GM21367 (cell line): ENCODE data around the gene CYSTM1.

Experiments
- ATAC-seq: cut with Tn5 transposase; IDR thresholded peaks from one replicate; pipeline ENCODE4 v1.9.1; 2021; ENCODE audit not compliant: unreplicated experiment

The CYSTM1 gene

DNA sequence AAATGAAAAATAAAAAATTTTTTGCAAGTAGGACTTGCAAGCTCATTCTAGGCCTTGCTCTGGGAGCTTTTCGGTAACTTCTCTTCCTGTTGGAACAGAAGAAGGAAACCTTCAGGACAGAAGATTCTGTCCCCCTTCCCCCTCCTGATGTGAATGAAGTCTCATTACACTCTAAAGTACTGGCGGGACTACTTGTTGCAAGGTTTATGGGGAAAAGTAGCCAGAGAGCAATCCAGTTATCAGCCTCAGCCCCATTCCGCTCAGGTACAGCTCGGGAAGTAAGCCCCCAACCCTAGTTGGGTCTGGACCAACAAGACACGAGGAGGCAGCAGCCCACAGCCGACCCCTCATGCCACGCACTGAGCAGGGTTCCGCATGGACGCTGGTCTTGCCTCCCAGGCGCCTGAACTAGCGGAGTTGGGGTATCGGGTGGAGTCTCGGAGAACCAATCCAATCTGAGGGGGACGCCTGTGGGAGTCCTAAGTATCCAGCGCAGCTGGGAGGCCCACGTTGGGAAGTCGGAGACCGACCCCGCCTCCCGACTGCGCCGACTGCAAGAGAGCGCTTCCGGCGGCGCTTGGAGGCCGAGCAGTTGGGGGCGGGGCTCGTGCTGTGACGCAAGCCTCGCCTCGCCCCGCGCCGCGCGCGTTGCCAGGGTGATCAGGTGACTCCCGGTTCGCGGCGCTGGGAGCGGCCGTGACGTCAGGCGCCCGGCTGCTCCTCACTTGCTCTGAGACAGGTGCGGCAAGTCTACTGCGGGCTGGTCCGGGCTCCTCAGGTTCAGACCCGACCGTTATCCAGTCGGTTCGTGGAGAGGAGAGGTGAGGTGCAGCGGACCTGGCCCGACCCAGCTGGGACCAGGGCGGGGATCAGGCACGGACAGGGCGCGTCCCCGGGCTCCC, at the start of gene CYSTM1:
TSS of gene CYSTM1 (plus strand) at position 724 of the 902 bp plus-strand sequence. CDS start 19,278 bp downstream, outside the sequence.
- ATAC-seq, result peak; percentile 95

DNA sequence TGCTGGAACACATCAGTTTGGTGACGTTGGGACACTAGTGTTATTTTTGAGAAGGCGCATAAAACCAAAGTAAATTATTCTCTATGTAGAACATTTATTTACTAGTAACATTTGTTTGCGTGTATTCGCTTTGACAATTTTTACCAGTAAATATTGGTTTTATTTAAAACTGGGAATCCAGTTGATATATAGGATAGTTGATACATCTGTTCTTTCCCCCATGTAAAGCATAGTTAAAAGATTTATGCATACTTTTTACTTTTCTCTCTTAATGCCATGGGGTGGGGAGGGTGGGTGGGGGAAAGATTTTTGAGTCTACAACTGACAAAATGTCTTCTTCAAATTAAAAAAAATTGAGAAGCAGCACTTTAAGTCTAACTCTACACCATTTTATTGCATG, 49.4 kb upstream of the CYSTM1 start, which contains the start of gene IGIP:
TSS of gene IGIP (plus strand) at position 301 of the 400 bp plus-strand sequence. CDS start 2,540 bp downstream, outside the sequence.
- no peak for ATAC-seq

DNA sequence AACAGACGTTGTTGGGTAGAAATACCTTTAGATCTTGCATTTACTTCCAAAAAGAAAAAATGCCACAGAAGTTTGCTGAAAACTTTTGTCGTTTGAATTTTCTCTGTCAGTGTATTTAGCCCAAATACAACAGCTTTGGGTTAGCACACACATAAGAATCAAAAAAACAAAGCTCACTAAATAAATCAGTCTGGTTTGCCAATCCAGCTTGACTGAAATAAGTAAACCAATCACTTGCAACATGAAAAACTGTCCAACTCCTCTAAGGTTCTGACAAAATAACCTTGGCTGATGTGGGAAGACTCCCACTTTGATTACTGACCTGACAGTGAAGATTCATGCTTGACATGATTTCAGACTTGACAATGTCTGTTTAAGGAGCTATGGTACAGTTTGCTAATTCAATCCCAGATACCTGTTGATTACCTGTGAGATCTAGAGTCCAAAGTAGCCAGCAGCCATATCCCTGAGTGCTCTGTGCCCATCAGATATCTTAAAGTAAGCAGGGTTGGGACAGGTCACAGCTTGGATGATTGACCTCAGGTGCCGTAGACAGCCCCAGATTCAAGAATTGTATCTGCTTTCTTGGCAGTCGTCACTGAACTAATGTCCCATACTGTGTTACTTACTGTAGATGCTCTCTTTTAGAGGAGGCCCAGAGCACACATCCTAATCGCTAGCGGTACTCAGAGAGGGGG, 48.5 kb upstream of the CYSTM1 start:
- no peak for ATAC-seq

GRCh38 chr5:140128376-140128775, 46.6 kb upstream of the CYSTM1 start:
- no peak for ATAC-seq

- ATAC-seq, result no peak
Observed at GRCh38 chr5:140130949-140131733, 43.8 kb upstream of the CYSTM1 start.

GRCh38 chr5:140131967-140132409, 43.0 kb upstream of the CYSTM1 start:
- no peak for ATAC-seq

DNA sequence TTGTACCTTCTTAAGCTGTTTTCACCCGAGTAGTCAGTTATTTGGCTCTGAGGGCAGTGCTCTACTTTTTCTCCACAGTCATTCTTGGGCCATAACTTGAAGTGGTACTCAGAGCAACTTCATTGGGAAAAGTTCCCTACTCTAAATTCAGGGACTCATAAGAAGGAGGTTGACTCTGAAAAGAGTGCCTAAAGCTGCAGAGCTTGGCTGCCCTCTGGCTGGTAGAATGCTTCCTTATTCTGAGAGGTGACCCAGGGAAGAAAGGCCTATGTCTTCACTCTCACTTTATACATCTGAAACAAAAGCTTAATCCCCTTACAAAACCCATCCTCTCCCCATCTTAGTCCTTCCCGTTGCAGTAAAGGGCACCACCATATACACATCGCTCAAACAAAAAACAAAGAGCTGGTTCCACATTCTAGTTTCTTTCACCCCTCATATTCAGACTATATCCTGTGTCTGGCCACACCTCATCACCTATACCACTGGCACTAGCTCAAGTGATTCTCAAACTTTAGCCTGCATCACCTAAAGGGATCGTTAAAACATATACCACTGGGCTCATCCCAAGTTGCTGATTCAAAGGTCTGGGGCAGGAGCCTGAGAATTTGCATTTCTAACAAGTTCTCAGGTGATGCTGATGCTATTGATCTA, 41.3 kb upstream of the CYSTM1 start:
- ATAC-seq, result no peak

DNA sequence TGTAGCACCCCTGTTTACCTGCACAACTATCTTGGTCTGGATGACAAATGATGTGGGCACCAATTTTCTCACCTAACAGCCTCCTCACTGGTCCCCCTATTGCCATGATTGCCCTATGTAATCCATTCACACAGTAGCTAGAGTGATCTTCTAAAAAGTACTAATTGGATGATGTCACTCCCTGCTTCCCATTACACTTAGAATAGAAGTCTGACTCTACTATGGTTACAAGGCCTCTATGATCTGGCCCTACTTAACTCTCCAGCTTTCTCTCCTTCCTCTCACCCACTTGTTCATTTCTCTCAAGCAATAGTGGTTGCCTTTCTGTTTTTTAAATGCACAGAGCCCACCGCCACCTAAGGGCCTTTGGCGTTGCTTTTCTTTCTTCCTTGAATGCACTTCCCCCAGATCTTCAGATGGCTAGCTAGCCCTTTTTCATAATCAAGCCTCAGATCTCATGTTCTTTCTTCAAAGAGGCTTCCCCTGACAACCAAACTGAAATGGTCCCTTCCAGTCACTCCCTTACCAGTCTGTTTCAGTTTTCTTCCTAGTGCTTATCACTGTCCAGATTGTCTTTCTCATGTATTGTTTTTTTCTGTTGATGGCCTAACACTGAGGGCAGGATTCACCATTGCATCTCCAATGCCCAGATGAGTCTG, 40.6 kb upstream of the CYSTM1 start:
- ATAC-seq, result no peak

GRCh38 chr5:140135127-140135526, 39.9 kb upstream of the CYSTM1 start:
- ATAC-seq, result no peak

DNA sequence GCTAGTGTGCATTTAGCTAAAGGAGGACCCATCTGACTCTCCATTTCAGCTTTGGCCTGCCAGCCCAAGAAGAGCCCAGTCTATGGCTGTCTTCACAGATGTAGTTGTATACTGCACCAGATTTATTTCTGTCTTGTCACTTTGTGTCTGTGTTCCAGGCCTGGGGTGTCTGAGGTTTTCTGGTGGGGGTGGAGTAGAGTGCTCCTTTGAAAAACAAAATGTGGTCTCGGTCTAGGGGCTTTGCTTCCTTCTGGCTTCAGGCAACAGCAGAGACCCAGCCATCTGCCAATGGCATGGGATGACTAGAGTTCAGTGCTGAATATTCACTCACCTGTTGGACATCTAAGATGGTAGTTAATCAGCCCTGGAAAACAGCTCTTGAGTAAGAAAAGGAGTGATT, 38.4 kb upstream of the CYSTM1 start:
- no peak for ATAC-seq

- ATAC-seq, result no peak
Observed at GRCh38 chr5:140140435-140140834, 34.6 kb upstream of the CYSTM1 start.

DNA sequence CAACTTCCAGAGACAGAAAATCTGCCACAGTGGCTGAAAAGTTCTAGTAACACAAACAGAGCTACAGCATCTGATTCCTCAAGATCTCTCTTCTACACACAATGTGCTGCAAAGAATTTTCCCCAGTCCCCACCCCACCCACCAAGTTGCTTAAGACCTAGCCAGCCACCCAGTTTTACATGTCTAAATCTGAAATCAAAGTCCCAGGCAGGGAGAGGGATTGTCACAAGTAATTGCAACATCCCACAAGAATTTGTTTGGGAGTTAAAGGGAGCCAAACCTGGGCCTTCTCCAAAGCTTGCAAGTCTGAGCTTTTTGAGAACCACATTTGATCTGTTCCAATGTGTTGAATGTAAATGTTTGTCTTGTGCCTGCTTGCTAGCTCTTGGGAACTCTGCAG, 33.7 kb upstream of the CYSTM1 start:
- ATAC-seq, result no peak

GRCh38 chr5:140142246-140142645, 32.7 kb upstream of the CYSTM1 start:
- no peak for ATAC-seq

- ATAC-seq, result no peak
Observed at GRCh38 chr5:140142856-140143255, 32.1 kb upstream of the CYSTM1 start.

GRCh38 chr5:140143521-140144258, 31.3 kb upstream of the CYSTM1 start:
- no peak for ATAC-seq

DNA sequence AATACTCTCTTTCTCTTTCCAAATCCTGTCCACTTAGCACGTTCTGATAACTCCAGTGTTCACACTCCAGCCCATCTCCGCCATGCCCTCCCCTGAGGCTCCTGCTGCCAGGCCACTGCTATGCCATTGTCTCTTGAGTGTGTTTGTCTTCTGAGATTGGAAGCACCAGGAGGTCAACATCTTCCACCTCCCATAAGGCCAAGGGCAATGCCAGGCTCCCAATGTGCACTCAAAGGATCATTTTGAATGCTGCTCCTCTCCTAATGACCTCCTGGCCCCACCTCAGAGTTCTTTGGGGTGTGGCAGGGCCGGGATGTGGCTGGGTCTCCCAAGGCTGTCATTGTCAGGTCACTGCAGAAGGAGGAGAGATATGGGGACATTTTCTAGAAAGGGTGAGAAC, 29.7 kb upstream of the CYSTM1 start:
- ATAC-seq, result no peak

GRCh38 chr5:140145818-140146522, 29.0 kb upstream of the CYSTM1 start:
- ATAC-seq, result peak; percentile 50

DNA sequence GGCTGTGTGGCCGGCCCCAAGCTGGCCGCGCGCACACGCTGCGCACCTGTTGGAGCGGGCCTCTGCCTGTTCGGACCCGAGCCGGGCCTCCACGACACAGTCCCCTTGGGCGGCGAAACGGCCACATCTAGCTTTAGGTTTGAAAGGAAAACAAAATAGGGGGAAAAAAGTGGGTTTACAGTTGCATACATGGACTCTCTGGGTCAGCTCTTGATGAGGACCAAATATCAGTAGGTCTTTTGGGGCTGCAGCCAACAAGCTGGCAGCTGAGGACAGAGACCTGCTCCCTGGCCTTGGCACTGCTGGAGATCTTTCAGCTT, 28.5 kb upstream of the CYSTM1 start:
- ATAC-seq, result no peak

DNA sequence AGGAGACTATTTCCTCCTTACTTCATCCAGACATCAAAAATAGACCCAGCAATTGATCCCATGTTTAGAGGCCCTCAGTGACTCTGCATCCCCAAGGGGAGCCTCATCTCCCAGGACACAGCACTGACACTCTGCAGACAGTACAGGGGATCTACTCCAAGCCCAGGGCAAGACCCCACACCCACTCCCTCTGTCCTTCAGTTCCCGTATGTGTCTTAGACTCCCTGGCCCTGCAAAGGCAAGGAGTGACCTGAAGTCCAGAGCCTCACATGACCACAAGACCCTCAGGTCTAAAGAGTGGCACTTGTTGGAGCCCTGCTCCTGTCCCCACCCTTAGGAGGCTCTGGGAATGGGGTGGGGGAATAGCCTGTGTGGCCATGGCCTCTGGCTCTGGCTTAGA, 27.5 kb upstream of the CYSTM1 start:
- ATAC-seq, result no peak
